ENCODE measurements around the gene TMEM106C. TPM values are rescaled to one million over a fixed set of nuclear protein-coding genes. Genes with fewer than 3 reads are reported as not detected.

TMEM106C gene
- total and polyA plus RNA-seq, 10 of the 15 experiments (the other 5 are each of a cell fraction or from before 2014, with no cell fraction given): 90.2 to 280 (median 161) TPM

DNA sequence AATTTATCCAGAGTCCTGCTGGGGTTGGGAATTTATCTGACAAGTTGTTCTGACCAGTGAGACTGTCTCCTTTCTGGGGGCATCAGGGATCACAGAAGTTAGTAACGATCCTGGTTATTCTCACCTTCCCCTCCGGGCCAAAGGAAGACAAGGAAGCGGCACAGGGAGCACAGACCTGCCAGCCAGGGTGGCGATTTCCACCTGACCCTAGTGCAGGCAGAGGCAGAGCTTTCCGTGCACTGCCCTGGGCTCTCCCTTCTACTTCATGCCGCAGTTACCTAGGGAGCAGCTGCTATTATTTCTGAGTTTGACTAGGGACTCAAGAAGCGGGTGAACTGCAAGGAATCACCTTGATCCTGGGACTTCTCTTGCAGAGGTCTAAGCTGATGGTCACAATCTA is 7.4 kb downstream of the TMEM106C start:
- no peaks in the 10 kb centered on the region for H3K4me1 ChIP-seq (ENCODE audit: control insufficient read depth, insufficient read depth, low read length)
- ChIA-PET POLR2A (no interaction called here), RAD21 (ENCODE audit: unreplicated experiment) (interaction anchor here (1.2 kb wide), 1 partner anchor 187 kb away, joined by 3 read pairs; the partner anchor contains the start of gene ASB8), SMC1A (ENCODE audit: uncharacterized antibody, unreplicated experiment) (interaction anchor here (0.9 kb wide), 1 partner anchor 60 kb away, joined by 3 read pairs; no protein-coding TSS in a partner anchor), CTCF (interaction anchor here (1.2 kb wide), 1 partner anchor 194 kb away, joined by 3 read pairs; no protein-coding TSS in a partner anchor)
- H3K27me3 ChIP-seq (replicated peaks in 1 of 2; ENCODE audit: control insufficient read depth in 2 of 2, insufficient read depth in 2 of 2, low read length in 1 of 2): no peaks in the 10 kb centered on the region
- in situ Hi-C loops (cut with MboI) (no loop called here), intact Hi-C loops (cut with micrococcal nuclease; ENCODE audit: unreplicated experiment) (no loop called here)
- DNase-seq (ENCODE audit: low read depth, low spot score): no peak
- H3K36me3 ChIP-seq (ENCODE audit: control insufficient read depth in 2 of 2, insufficient read depth in 2 of 2, low read length in 1 of 2): peaks cover 0 to 12% of the 10 kb centered on the region in 2 experiments; a peak in 2 of 4 replicates
- no peaks in the 10 kb centered on the region for H3K79me2 ChIP-seq (ENCODE audit: control insufficient read depth, insufficient read depth, low read length)
- no TSS peak for BruUV-seq (replicated peaks)
- no peaks in the 10 kb centered on the region for H4K20me1 ChIP-seq (ENCODE audit: control insufficient read depth, insufficient read depth)
- no peak overlapping the region for H3K4me3 ChIP-seq
- TF ChIP-seq MXI1 (IDR thresholded peaks at IDR 0.05; ENCODE audit: low read depth, low read length) (no peak), CBFB (IDR thresholded peaks at IDR 0.05; ENCODE audit: low read depth) (no peak), KAT2A (conservative IDR thresholded peaks at IDR 0.05; ENCODE audit: control insufficient read depth, low read depth, low read length) (no peak), RB1 (IDR thresholded peaks at IDR 0.05; ENCODE audit: borderline replicate concordance) (no peak)
- H2AFZ ChIP-seq (ENCODE audit: control insufficient read depth, low read depth, low read length): no peak overlapping the region
- WGBS (ENCODE audit: insufficient coverage, insufficient replicate concordance, low lambda C conversion rate, missing lambda C conversion rate): 99% methylated on average over 7 of the region's 7 CpGs
- no peaks in the 10 kb centered on the region for H3K9me3 ChIP-seq (replicated peaks; ENCODE audit: control insufficient read depth, insufficient read depth, low read length)
- H3K4me2 ChIP-seq (ENCODE audit: control insufficient read depth, insufficient read depth): no peak overlapping the region
- ATAC-seq: no peak
- H3K27ac ChIP-seq (ENCODE audit: control insufficient read depth, insufficient read depth): no peak overlapping the region
- FAIRE-seq: no peak
- H3K9ac ChIP-seq (ENCODE audit: control insufficient read depth, insufficient read depth, low read length): no peak overlapping the region

DNA sequence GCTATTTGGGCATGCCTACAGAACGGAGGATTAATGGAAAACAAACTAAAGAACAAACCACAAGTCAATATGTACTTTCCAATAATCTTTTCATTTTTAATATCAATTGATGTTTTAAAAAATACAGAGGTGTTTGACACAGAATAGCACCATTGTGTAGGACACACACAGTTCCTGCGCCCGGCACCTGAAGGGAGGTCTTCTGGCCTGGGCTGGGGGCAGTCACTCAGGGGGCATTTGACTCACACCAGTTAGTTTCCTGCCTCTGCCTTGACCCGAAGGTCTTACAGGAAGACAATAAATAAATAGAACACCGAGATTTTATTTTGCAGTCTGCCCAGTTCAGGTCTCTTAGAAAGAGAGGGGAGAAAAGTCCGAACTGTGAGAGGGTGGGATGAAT is 9.5 kb downstream of the TMEM106C start:
- WGBS (ENCODE audit: insufficient coverage, insufficient replicate concordance, low lambda C conversion rate, missing lambda C conversion rate): 82% methylated on average over 6 of the region's 6 CpGs
- Histone ChIP-seq H3K9me3 (replicated peaks; ENCODE audit: control insufficient read depth, insufficient read depth, low read length) (no peaks in the 10 kb centered on the region), H3K27me3 (replicated peaks in 1 of 2; ENCODE audit: control insufficient read depth in 2 of 2, insufficient read depth in 2 of 2, low read length in 1 of 2) (no peaks in the 10 kb centered on the region; a peak in 1 of 4 replicates), H3K36me3 (ENCODE audit: control insufficient read depth in 2 of 2, insufficient read depth in 2 of 2, low read length in 1 of 2) (peaks cover 0 to 11% of the 10 kb centered on the region in 2 experiments; a peak in 2 of 4 replicates), H4K20me1 (ENCODE audit: control insufficient read depth, insufficient read depth) (no peaks in the 10 kb centered on the region; the same call in 1 of the 2 replicates), H3K9ac (ENCODE audit: control insufficient read depth, insufficient read depth, low read length) (no peak overlapping the region), H3K79me2 (ENCODE audit: control insufficient read depth, insufficient read depth, low read length) (no peaks in the 10 kb centered on the region), H2AFZ (ENCODE audit: control insufficient read depth, low read depth, low read length) (no peak overlapping the region), H3K4me2 (ENCODE audit: control insufficient read depth, insufficient read depth) (no peak overlapping the region), H3K4me3 (no peak overlapping the region), H3K27ac (ENCODE audit: control insufficient read depth, insufficient read depth) (no peak overlapping the region), H3K4me1 (ENCODE audit: control insufficient read depth, insufficient read depth, low read length) (no peaks in the 10 kb centered on the region)
- DNase-seq (ENCODE audit: low read depth, low spot score) (no peak), ATAC-seq (no peak), FAIRE-seq (no peak)
- intact Hi-C loops (cut with micrococcal nuclease; ENCODE audit: unreplicated experiment) (no loop called here), in situ Hi-C loops (cut with MboI) (no loop called here)
- RAD21 ChIA-PET (ENCODE audit: unreplicated experiment): no interaction called here
- POLR2A ChIA-PET: no interaction called here
- SMC1A ChIA-PET (ENCODE audit: uncharacterized antibody, unreplicated experiment): no interaction called here
- BruUV-seq (replicated peaks): no TSS peak
- CTCF ChIA-PET: no interaction called here
- TF ChIP-seq GATAD2B (conservative IDR thresholded peaks at IDR 0.05; ENCODE audit: low read depth): no peak
- TF ChIP-seq SMARCA5 (IDR thresholded peaks at IDR 0.05): no peak
- no peak for TF ChIP-seq WRNIP1 (IDR thresholded peaks at IDR 0.05; ENCODE audit: borderline replicate concordance, low read depth, low read length)
- no peak for TF ChIP-seq SKIL (IDR thresholded peaks at IDR 0.05; ENCODE audit: low read depth, poor library complexity, severe bottlenecking)
- no peak for TF ChIP-seq HDGF (IDR thresholded peaks at IDR 0.05)
- no peak for TF ChIP-seq FOXK2 (IDR thresholded peaks at IDR 0.05)
- no peak for TF ChIP-seq EP300 (IDR thresholded peaks at IDR 0.05; ENCODE audit: borderline replicate concordance in 1 of 2, control insufficient read depth in 1 of 2, low read depth in 2 of 2, low read length in 2 of 2)
- no peak for TF ChIP-seq ZNF687 (IDR thresholded peaks at IDR 0.05)

All from GM12878 (cell line).